IMR-90 (cell line): ENCODE measurements around the gene KCNT1.

Source experiments
- BHLHE40 ChIP-seq: fragments of 150-350 bp; IDR thresholded peaks from 2 replicates; pipeline ENCODE4 v1.6.1; 2016; ENCODE audit warnings: mild to moderate bottlenecking, low read depth, low read length
- CEBPB ChIP-seq: IDR thresholded peaks from 2 replicates; pipeline ENCODE4 v1.6.1; 2012; ENCODE audit warnings: low read depth, low read length, improper control_type of control experiment
- CHD1 ChIP-seq: IDR thresholded peaks from 2 replicates; pipeline ENCODE4 v1.6.1; 2012; ENCODE audit warnings: low read depth, low read length, improper control_type of control experiment
- FOS ChIP-seq: fragments of 150-350 bp; IDR thresholded peaks from 2 replicates; pipeline ENCODE4 v1.6.1; 2016; ENCODE audit warnings: low read depth, low read length
- MAFK ChIP-seq: IDR thresholded peaks from 2 replicates; pipeline ENCODE4 v1.6.1; 2012; ENCODE audit warnings: low read depth, low read length, improper control_type of control experiment
- MXI1 ChIP-seq: IDR thresholded peaks from 2 replicates; pipeline ENCODE4 v1.6.1; 2012; ENCODE audit warnings: low read depth, mild to moderate bottlenecking, low read length, moderate library complexity, borderline replicate concordance
- POLR2A ChIP-seq: IDR thresholded peaks from 2 replicates; pipeline ENCODE4 v1.6.1; 2012; ENCODE audit warnings: mild to moderate bottlenecking, low read depth, low read length
- RAD21 ChIP-seq: IDR thresholded peaks from 2 replicates; pipeline ENCODE4 v1.6.1; 2012; ENCODE audit warnings: low read length, improper control_type of control experiment
- RCOR1 ChIP-seq: IDR thresholded peaks from 2 replicates; pipeline ENCODE4 v1.6.1; 2012; ENCODE audit warnings: mild to moderate bottlenecking, low read length, improper control_type of control experiment; ENCODE audit not compliant: insufficient replicate concordance
- TF ChIP-seq, protein P1 (sequence below): fragments of 150-350 bp; IDR thresholded peaks from 2 replicates; pipeline ENCODE4 v1.6.1; 2016; ENCODE audit warnings: low read depth, mild to moderate bottlenecking, low read length, moderate library complexity, borderline replicate concordance
- TF ChIP-seq, protein P2 (sequence below): conservative IDR thresholded peaks from 2 replicates; pipeline ENCODE4 v1.5.1; 2012; ENCODE audit warnings: mild to moderate bottlenecking, low read depth, low read length, improper control_type of control experiment
- TF ChIP-seq, protein P3 (sequence below): fragments of 150-350 bp; IDR thresholded peaks from 2 replicates; pipeline ENCODE4 v1.6.1; 2017; ENCODE audit warnings: mild to moderate bottlenecking, antibody characterized with exemption, low read length, low read depth

DNA sequence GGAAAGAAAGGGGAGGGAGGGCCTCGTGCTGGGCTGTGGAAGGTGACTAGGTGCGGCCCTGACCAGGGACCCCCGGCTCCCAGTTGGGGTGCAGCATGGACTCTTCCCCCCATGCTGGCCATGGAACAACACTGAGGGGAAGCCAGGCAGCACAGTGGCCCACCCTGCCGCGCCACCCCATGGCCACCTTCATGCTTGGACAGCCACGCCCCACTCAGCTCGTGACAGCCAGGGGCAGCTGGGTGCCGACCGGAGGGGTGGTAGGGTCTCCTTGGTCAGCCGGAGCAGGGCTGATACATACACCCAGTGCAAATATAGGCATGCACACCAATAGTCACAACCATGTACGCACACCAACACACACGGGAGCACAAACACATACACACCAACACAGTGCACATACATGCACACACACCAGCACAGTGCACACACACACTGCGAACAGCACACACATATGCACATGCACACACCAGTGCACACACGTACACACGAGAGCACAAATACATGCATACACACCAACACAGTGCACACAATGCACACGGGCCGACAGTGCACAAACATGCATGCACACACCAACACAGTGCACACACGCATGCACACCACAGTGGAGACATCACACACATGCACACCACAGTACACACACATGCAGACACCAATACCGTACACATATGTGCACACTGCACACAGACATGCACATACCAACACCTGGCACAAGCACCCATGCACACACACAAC, 11.0 kb upstream of the KCNT1 start:
- TF ChIP-seq POLR2A, result no peak
- TF ChIP-seq, protein P1, sequence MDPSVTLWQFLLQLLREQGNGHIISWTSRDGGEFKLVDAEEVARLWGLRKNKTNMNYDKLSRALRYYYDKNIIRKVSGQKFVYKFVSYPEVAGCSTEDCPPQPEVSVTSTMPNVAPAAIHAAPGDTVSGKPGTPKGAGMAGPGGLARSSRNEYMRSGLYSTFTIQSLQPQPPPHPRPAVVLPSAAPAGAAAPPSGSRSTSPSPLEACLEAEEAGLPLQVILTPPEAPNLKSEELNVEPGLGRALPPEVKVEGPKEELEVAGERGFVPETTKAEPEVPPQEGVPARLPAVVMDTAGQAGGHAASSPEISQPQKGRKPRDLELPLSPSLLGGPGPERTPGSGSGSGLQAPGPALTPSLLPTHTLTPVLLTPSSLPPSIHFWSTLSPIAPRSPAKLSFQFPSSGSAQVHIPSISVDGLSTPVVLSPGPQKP, result no peak
- TF ChIP-seq, protein P2, sequence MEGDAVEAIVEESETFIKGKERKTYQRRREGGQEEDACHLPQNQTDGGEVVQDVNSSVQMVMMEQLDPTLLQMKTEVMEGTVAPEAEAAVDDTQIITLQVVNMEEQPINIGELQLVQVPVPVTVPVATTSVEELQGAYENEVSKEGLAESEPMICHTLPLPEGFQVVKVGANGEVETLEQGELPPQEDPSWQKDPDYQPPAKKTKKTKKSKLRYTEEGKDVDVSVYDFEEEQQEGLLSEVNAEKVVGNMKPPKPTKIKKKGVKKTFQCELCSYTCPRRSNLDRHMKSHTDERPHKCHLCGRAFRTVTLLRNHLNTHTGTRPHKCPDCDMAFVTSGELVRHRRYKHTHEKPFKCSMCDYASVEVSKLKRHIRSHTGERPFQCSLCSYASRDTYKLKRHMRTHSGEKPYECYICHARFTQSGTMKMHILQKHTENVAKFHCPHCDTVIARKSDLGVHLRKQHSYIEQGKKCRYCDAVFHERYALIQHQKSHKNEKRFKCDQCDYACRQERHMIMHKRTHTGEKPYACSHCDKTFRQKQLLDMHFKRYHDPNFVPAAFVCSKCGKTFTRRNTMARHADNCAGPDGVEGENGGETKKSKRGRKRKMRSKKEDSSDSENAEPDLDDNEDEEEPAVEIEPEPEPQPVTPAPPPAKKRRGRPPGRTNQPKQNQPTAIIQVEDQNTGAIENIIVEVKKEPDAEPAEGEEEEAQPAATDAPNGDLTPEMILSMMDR, result no peak
- TF ChIP-seq MAFK, result no peak
- no peak for TF ChIP-seq FOS
- no peak for TF ChIP-seq BHLHE40
- TF ChIP-seq CEBPB, result no peak
- no peak for TF ChIP-seq RAD21
- TF ChIP-seq MXI1, result no peak
- TF ChIP-seq RCOR1, result no peak
- no peak for TF ChIP-seq CHD1
- TF ChIP-seq, protein P3, sequence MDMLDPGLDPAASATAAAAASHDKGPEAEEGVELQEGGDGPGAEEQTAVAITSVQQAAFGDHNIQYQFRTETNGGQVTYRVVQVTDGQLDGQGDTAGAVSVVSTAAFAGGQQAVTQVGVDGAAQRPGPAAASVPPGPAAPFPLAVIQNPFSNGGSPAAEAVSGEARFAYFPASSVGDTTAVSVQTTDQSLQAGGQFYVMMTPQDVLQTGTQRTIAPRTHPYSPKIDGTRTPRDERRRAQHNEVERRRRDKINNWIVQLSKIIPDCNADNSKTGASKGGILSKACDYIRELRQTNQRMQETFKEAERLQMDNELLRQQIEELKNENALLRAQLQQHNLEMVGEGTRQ, result no peak
